A549 treated with dexamethasone at 1 μM for 4 hours (cell line): Measurements from ENCODE around the gene DNASE2B. TPM values are rescaled to one million over a fixed set of nuclear protein-coding genes. Genes with fewer than 3 reads are reported as not detected.

ENCODE experiments used
- total RNA-seq: library from RNA; stranded (reverse); fragments of 200-300 nt; extraction: Qiagen RNA extraction; gene quantifications from 5 replicates; pipeline ENCODE4 v1.2.3, GENCODE V29; 2022

Gene DNASE2B
- 0.10 TPM in 1 of 5 replicates, not detected in the others for total RNA-seq

DNA sequence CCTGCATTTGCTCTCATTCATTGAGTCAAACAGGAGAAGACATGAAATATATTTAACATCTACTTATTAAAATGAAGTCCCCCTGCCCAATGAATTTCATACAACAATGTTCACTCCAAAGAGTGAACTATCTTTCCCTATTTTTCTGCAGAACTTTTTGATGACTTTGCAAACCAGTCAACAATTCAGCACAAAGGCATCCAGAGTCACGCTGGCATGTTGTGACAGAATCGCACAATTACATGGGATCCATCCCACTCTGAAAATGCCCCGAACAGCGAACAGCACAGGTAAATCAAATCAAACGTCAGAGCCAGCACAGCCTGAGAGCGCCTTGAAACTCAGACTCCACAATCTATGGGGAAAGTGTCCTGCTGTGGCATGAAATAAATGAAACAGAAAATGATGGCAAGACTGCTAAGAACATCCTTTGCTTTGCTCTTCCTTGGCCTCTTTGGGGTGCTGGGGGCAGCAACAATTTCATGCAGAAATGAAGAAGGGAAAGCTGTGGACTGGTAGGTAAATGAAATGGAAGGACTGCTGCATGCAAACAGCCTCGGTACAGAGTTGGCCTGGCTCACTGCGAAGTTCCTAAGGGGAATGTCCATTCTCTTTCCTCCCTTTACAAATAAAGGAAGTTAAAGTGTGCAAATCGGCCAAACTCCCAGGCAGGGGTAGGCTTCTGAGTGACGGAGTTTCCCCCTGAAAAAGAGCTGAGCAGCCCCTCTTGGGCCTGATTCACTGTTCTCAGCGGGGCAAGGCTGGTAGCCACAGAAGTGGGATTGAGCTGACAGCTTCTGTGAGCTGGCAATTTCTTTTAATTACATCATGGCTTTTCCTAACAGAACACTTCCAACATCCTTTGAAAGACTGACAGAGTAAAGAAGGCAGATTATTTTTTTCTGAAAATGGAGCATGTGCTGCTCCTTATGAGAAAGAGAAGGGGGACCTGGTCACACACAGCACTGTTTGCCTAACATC is at the start of gene DNASE2B:
DNASE2B (plus strand) TSS at position 310 of the 981 bp plus-strand sequence; CDS start at position 391, 81 bp downstream.

Other genes starting within 250 kb of the DNASE2B start
- 0.35 to 0.81 TPM (median 0.52 TPM) in 5 replicates for gene SAMD13, start 96.8 kb upstream of the DNASE2B start, total RNA-seq
- gene RPF1, start 80.8 kb downstream of the DNASE2B start, total RNA-seq, result 33.1 to 38.2 TPM (median 34.6 TPM) in 5 replicates
- gene SPATA1, start 107.9 kb downstream of the DNASE2B start, total RNA-seq, result 0.53 to 1.7 TPM (median 1.1 TPM) in 5 replicates
- 190 to 234 TPM (median 212 TPM) in 5 replicates for gene GNG5, start 108.1 kb downstream of the DNASE2B start, total RNA-seq
- 5.6 to 6.9 TPM (median 6.1 TPM) in 5 replicates for gene CTBS, start 176.0 kb downstream of the DNASE2B start, total RNA-seq